Common myeloid progenitor, CD34-positive (primary cell): ENCODE measurements around the gene LRRC8C.

ENCODE experiments used
- CTCF ChIA-PET: fragments of 350-600 bp; sonication (Branson Sonifier 250); formaldehyde crosslinking; loops from one replicate; lab custom pipeline; 2021; ENCODE audit warnings: antibody characterized with exemption; lab: Charles Lee
- POLR2A ChIA-PET: fragments of 350-600 bp; sonication (Branson Sonifier 250); formaldehyde crosslinking; loops from one replicate; lab custom pipeline; 2021; ENCODE audit warnings: antibody characterized with exemption; lab: Charles Lee
- DNase-seq, 3 donors: peaks; one replicate each; pipeline versions ENCODE4 v3.0.0 to v3.0.0-alpha.2; 2013
- H3K27ac ChIP-seq, 2 experiments: 1 replicate in 1 of 2; 2 replicates in 1 of 2; pipeline ENCODE4 v1.7.0; 2013; ENCODE audit warnings: inconsistent platforms in 2 of 2, low read length in 2 of 2, mild to moderate bottlenecking in 2 of 2, low read depth in 1 of 2, moderate library complexity in 1 of 2; ENCODE audit not compliant: severe bottlenecking in 2 of 2, insufficient read depth in 1 of 2, poor library complexity in 1 of 2
- H3K27me3 ChIP-seq, 5 experiments: replicated peaks in 2 of 5; 1 replicate in 3 of 5; 2 replicates in 2 of 5; pipeline versions ENCODE4 v1.6.1 to v1.7.0; 2013; ENCODE audit warnings: low read length in 4 of 5, mild to moderate bottlenecking in 2 of 5, moderate library complexity in 2 of 5, inconsistent platforms in 1 of 5; ENCODE audit not compliant: insufficient read depth in 5 of 5, control insufficient read depth in 4 of 5
- H3K36me3 ChIP-seq, 4 experiments: 1 replicate in 2 of 4; 2 replicates in 2 of 4; pipeline versions ENCODE4 v1.6.1 to v1.7.0; 2013; ENCODE audit warnings: low read length in 3 of 4, control low read depth in 1 of 4, mild to moderate bottlenecking in 1 of 4; ENCODE audit not compliant: control insufficient read depth in 4 of 4, insufficient read depth in 4 of 4
- H3K4me1 ChIP-seq, 4 experiments: 1 replicate in 3 of 4; 2 replicates in 1 of 4; pipeline versions ENCODE4 v1.6.1 to v1.7.1; 2013; ENCODE audit warnings: low read length in 3 of 4, mild to moderate bottlenecking in 3 of 4, control low read depth in 1 of 4, inconsistent platforms in 1 of 4, moderate library complexity in 1 of 4; ENCODE audit not compliant: control insufficient read depth in 4 of 4, insufficient read depth in 4 of 4; ENCODE audit errors: control extremely low read depth in 1 of 4
- H3K4me3 ChIP-seq, 7 experiments: 1 replicate in 4 of 7; 2 replicates in 3 of 7; pipeline versions ENCODE4 v1.5.1 to v1.7.0; 2013; ENCODE audit warnings: mild to moderate bottlenecking in 7 of 7, low read length in 6 of 7, moderate library complexity in 6 of 7, inconsistent platforms in 2 of 7, low read depth in 2 of 7, control low read depth in 1 of 7; ENCODE audit not compliant: insufficient read depth in 4 of 7, control insufficient read depth in 1 of 7; ENCODE audit errors: extremely low read depth in 1 of 7
- H3K9me3 ChIP-seq, 5 experiments: 1 replicate in 4 of 5; 2 replicates in 1 of 5; pipeline versions ENCODE4 v1.6.1 to v1.7.1; 2013; ENCODE audit warnings: low read length in 4 of 5, mild to moderate bottlenecking in 2 of 5, inconsistent platforms in 1 of 5, low read depth in 1 of 5, moderate library complexity in 1 of 5; ENCODE audit not compliant: control insufficient read depth in 4 of 5, insufficient read depth in 2 of 5; ENCODE audit errors: control extremely low read depth in 1 of 5
- WGBS: methylation state at CpG from one replicate; pipeline ENCODE4 v1.1.5; 2013; ENCODE audit not compliant: insufficient coverage; 5-methylcytosine and 5-hydroxymethylcytosine counted together

The LRRC8C gene

GRCh38 chr1:89611721-89612120 is 21.2 kb upstream of the LRRC8C start:
- Histone ChIP-seq H3K27me3 (no peaks in the 10 kb centered on the region), H3K9me3 (no peaks in the 10 kb centered on the region), H3K4me3 (no peak overlapping the region), H3K27ac (no peak overlapping the region), H3K4me1 (no peaks in the 10 kb centered on the region), H3K36me3 (peaks cover 0 to 2% (median 0%) of the 10 kb centered on the region in 4 experiments)
- DNase-seq, result no peak
- POLR2A ChIA-PET, result no interaction called here
- CTCF ChIA-PET, result interaction anchor here (1.0 kb wide), 1 partner anchor 15 kb away, joined by 6 read pairs; no protein-coding TSS in a partner anchor
- no CpG with 5 or more reads among the region's 1 CpG for WGBS

DNA sequence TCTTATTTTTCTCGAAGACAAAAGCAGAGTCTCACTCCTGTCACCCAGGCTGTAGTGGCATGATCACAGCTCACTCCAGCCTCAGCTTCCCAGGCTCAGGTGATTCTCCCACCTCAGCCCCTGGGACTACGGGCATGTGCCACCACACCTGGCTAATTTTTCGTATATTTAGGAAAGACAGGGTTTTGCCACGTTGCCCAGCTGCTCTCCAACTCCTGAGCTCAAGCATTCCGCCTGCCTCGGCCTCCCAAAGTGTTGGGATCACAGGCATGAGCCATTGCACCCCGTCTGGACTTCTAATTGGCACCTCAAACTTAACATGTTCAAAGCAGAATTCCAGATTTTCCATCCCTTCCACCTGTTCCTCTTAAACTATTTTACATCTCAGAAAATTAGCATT is 19.0 kb upstream of the LRRC8C start:
- Histone ChIP-seq H3K27ac (no peak overlapping the region), H3K9me3 (peaks cover 0 to 14% (median 6%) of the 10 kb centered on the region in 5 experiments), H3K36me3 (peaks cover 0 to 7% (median under 1%) of the 10 kb centered on the region in 4 experiments), H3K27me3 (no peaks in the 10 kb centered on the region), H3K4me3 (no peak overlapping the region), H3K4me1 (no peaks in the 10 kb centered on the region)
- POLR2A ChIA-PET, result no interaction called here
- CTCF ChIA-PET, result interaction anchor here (1.3 to 8.0 kb wide), 5 partner anchors 9 to 154 kb away, joined by 3 to 63 read pairs (median 46); partner anchors contain the start of gene LRRC8C
- WGBS, result 100% methylated on average over 5 of the region's 7 CpGs
- DNase-seq, result no peak

- H3K4me3 ChIP-seq, result no peak overlapping the region
- H3K36me3 ChIP-seq, result peaks cover 0 to 6% (median under 1%) of the 10 kb centered on the region in 4 experiments
- CTCF ChIA-PET, result interaction anchor here (0.7 to 8.0 kb wide), 10 partner anchors 11 to 148 kb away, joined by 3 to 63 read pairs (median 4); partner anchors contain the start of gene LRRC8C
- WGBS, result 100% methylated on average over 3 of the region's 3 CpGs
- H3K4me1 ChIP-seq, result no peaks in the 10 kb centered on the region
- no peaks in the 10 kb centered on the region for H3K27me3 ChIP-seq
- H3K9me3 ChIP-seq, result peaks cover 0 to 14% (median 6%) of the 10 kb centered on the region in 5 experiments
- no peak overlapping the region for H3K27ac ChIP-seq
- POLR2A ChIA-PET, result no interaction called here
- peak; percentile 50 to 65 (median 61) for DNase-seq
Measured at GRCh38 chr1:89615676-89616598, 17.0 kb upstream of the LRRC8C start.

GRCh38 chr1:89616844-89617627 is 15.9 kb upstream of the LRRC8C start:
- DNase-seq, result no peak
- H3K27ac ChIP-seq, result no peak overlapping the region
- POLR2A ChIA-PET, result no interaction called here

DNA sequence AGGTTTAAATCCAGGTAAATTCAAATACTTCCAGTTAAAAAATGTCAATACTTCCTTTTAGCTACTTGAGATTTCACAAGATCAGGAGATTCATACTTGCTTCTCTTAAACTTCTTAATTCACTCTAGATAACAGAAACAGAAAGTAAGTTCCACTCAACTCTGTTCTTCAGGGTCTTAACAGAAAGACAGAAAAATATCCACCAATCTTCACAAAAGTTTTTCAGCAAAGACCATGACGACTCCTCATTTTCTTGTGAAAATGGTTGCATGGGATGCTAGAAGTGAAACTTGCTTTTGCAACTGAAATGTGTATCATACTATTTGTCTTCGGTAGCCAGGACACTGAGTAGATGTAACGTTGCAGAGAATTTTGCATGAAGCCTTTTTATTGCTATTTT is 12.3 kb upstream of the LRRC8C start:
- ChIA-PET POLR2A (interaction anchor here (0.6 kb wide), 1 partner anchor 102 kb away, joined by 3 read pairs; no protein-coding TSS in a partner anchor), CTCF (interaction anchor here (1.1 to 8.0 kb wide), 3 partner anchors 15 to 144 kb away, joined by 4 to 63 read pairs (median 46); no protein-coding TSS in a partner anchor)
- DNase-seq, result peak in 1 of 3 donors; percentile 29
- H3K4me3 ChIP-seq, result no peak overlapping the region
- peaks cover 0 to 14% (median 6%) of the 10 kb centered on the region in 5 experiments for H3K9me3 ChIP-seq
- H3K27me3 ChIP-seq, result no peaks in the 10 kb centered on the region
- no peak overlapping the region for H3K27ac ChIP-seq
- 81% methylated on average over 2 of the region's 3 CpGs for WGBS
- no peaks in the 10 kb centered on the region for H3K4me1 ChIP-seq
- H3K36me3 ChIP-seq, result peaks cover 0 to 6% (median under 1%) of the 10 kb centered on the region in 4 experiments

More at GRCh38 chr1:89616844-89617627, 15.9 kb upstream of the LRRC8C start:
- no peaks in the 10 kb centered on the region for H3K27me3 ChIP-seq
- H3K4me1 ChIP-seq, result no peaks in the 10 kb centered on the region
- peaks cover 0 to 14% (median 6%) of the 10 kb centered on the region in 5 experiments for H3K9me3 ChIP-seq
- WGBS, result 100% methylated on average over 1 of the region's 2 CpGs
- H3K4me3 ChIP-seq, result no peak overlapping the region
- CTCF ChIA-PET, result interaction anchor here (0.7 to 8.0 kb wide), 8 partner anchors 12 to 147 kb away, joined by 3 to 63 read pairs (median 6); partner anchors contain the start of gene LRRC8C
- peaks cover 0 to 6% (median under 1%) of the 10 kb centered on the region in 4 experiments for H3K36me3 ChIP-seq

DNA sequence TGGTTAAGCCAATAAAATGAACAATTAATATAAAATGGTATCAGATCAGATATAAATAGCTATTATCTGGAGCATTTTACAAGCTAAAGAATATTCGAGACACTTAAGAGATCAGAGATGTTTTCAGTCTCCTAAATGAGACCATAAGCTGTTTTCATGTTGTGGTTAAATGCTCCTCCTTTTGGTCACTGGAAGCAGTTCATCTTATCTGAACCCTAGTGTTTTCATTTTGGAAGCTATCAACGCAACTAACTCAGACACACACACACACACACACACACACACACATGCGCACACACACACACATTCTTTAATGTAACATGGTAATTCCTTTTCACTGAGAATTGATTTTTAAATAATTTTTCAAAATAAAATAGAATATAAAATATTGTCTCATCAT is 10.0 kb upstream of the LRRC8C start:
- 71% methylated on average over 1 of the region's 3 CpGs for WGBS
- Histone ChIP-seq H3K4me1 (no peaks in the 10 kb centered on the region), H3K36me3 (no peaks in the 10 kb centered on the region), H3K27me3 (no peaks in the 10 kb centered on the region), H3K27ac (no peak overlapping the region), H3K9me3 (peaks cover 0 to 6% (median 2%) of the 10 kb centered on the region in 5 experiments), H3K4me3 (no peak overlapping the region)
- ChIA-PET POLR2A (interaction anchor here (0.6 kb wide), 1 partner anchor 94 kb away, joined by 4 read pairs; no protein-coding TSS in a partner anchor), CTCF (interaction anchor here (1.0 to 3.8 kb wide), 11 partner anchors 8 to 140 kb away, joined by 3 to 22 read pairs (median 4); no protein-coding TSS in a partner anchor)
- DNase-seq, result peak; percentile 46 to 68 (median 58)
